HG02981 (cell line): ENCODE measurements around the gene OR4D9.
"Not testable (repeated sequence)": the region's sequence is repeated elsewhere in the genome, so short reads cannot be mapped to it uniquely, and the experiment has no call there.

ENCODE experiments used
- ATAC-seq: cut with Tn5 transposase; IDR thresholded peaks from one replicate; pipeline ENCODE4 v1.9.1; 2021; ENCODE audit warnings: mild to moderate bottlenecking, moderate library complexity; ENCODE audit not compliant: unreplicated experiment

OR4D9 gene

GRCh38 chr11:59510941-59511589 lies at the start of gene OR4D9:
OR4D9 (plus strand) TSS chr11:59511539; CDS start chr11:59514913, 3,374 bp downstream.
- no peak for ATAC-seq

DNA sequence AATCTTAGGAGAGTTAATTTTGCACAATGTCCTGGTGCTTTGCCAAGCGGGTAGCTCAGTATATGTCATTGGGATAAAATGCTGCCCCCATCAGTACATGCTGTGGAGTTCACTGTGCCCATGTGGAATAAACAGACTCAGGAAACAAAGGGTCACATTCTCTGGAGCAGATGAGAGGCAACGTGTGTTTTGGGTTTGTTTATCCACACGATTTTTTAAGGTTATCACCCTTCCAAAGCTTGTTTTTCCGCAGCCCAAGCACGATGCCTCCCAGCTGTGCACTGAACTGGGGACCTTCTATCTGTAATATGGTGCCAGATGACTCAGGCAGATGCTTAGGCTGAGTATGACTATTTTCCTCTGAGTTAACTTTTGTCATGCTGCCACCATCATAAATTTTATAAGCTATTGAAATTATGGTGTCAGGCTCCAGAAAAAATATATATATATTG lies 48.1 kb upstream of the OR4D9 start:
- ATAC-seq: no peak

- ATAC-seq: no peak
Measured at GRCh38 chr11:59473015-59473414, 38.3 kb upstream of the OR4D9 start, which contains the start of gene OR4D10. OR4D10 (plus strand) TSS chr11:59473315; CDS start chr11:59477430, 4,115 bp downstream.

GRCh38 chr11:59475176-59475575 lies 36.2 kb upstream of the OR4D9 start:
- ATAC-seq: no peak

GRCh38 chr11:59479906-59480305 lies 31.4 kb upstream of the OR4D9 start:
- ATAC-seq: no peak

DNA sequence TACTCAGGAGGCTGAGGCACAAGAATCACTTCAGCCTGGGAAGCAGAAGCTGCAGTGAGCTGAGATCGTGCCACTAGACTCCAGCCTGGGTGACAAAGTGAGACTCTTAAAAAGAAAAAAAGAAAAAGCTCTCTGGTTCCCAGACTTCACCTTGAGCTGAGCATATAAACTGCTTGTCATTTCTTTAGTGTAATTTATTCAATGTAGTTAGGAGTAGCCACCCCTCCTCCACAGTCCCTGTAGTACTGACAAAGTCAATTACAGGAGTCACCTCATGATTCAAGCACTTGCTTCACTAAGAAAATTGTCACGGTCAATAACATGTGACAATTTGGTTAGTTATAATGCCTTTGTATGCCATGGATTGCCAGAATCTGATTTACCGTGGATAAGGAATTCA lies 31.0 kb upstream of the OR4D9 start:
- no peak for ATAC-seq

GRCh38 chr11:59501931-59502330 lies 9.4 kb upstream of the OR4D9 start:
- ATAC-seq: no peak

DNA sequence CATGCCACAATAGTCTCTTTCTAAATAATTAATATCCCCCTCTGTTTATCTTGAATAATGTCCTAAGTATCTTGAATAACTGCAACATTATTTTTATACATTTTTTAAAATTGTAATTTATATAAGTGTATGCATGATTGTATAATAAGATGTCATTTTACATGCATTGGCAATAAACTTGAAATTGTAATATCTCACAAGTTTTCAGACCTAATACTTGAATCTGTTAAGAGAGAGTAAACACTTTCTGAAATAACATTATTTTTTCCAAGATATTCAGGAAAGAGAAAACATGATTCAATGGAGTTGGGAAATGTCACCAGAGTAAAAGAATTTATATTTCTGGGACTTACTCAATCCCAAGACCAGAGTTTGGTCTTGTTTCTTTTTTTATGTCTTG lies 8.1 kb upstream of the OR4D9 start, which contains the start of gene OR4D11:
Gene OR4D11 (plus strand): TSS at position 301 of the 400 bp plus-strand sequence. CDS start 0 bp downstream, at position 301.
- no peak for ATAC-seq

DNA sequence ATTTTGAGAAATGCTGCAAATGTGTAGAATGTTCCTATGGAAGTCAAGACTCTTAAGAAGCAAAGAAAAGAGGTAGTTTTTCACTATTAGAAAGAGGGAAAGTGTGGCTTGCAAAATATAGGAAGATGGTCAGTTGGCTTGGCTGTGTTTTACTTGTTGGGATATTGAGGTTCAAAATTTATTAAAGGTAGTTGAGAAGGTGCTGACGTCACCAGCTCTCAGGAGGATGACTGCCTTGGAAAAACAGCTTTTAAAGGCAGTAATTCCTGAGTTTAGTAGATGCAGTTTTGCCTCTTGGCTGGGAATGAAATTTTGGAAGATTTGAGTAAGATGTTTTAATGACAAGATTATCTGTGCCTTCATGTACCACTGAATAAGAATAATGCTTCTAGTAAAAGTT lies 336 bp downstream of the OR4D9 start:
- no peak for ATAC-seq

- not testable (repeated sequence) for ATAC-seq
Measured at GRCh38 chr11:59520139-59520538, 8.8 kb downstream of the OR4D9 start.

DNA sequence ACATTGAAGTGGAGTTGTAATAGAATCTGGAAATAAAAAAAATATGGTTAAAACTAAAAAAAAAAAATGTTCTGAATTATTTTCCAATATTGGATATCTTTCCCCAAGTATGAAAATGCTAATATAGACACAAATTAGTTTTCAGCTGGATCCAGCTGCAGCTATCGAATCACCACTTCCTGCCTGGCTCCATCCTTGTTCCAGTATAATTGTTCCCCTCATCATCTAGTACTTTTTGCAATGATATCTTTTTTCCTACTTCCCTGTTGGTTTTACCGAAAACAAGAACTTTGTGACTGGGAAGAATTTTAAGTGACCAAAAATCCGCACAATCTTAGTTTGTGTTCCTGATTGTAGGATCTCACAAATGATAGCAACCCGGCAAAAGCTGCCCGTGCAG lies 9.4 kb downstream of the OR4D9 start:
- no peak for ATAC-seq

DNA sequence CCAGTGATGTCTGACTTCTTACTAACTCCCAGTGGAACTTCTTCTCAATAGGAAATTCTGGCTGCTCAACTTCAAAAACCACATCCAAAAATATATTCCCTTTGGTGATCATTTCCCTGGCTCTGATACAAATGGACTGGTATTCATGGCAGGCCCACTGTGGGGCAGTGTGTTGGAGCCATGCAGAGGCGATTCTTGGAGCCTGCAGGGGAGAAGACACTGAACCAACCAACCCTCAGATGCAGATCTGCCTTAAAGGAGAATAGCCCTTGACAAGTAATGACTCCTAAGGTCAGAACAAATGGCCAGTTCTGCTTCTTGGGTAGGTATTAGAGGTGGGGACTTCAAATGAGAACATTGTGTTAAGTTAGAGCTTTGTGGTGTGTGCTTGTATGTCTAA lies 12.2 kb downstream of the OR4D9 start:
- ATAC-seq: no peak

DNA sequence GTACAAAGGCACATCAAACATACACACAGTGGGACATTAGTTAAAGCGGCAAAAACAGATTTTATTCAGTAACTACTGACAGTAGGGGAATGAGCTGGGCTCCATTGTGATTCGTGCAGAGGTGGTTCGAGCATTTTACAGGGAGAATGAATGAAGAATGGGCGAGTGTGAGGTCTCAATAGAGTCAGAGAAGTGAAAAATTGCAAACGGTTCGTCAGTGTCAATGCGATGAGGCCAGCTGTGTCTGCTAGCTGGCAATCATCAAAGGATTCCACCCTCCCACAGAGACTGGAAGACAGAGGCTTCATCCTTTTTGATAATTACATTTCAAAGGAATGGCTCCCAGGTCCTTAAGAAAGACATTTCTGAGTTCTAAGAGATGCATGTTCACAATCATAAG lies 17.4 kb downstream of the OR4D9 start:
- no peak for ATAC-seq

DNA sequence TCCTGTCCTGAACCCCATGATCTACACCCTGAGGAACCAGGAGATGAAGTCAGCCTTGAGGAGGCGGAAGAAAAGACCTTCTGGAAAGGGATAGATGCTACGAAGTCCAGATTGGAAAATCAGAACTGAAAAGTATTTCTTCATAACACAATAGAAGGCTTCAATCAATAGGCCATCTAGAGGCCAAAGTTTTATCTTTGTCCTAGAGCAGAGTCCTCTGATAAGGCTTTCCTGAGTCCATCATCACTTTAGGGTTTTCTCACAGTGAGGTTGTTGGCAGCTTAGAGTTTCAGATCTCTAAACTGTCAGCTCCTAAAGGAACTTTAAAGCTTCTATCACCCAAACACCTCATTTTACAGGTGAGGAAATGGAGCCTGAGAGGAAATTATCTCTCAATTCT lies 21.3 kb downstream of the OR4D9 start:
- ATAC-seq: no peak

- ATAC-seq: no peak
Measured at GRCh38 chr11:59534676-59535075, 23.3 kb downstream of the OR4D9 start.

DNA sequence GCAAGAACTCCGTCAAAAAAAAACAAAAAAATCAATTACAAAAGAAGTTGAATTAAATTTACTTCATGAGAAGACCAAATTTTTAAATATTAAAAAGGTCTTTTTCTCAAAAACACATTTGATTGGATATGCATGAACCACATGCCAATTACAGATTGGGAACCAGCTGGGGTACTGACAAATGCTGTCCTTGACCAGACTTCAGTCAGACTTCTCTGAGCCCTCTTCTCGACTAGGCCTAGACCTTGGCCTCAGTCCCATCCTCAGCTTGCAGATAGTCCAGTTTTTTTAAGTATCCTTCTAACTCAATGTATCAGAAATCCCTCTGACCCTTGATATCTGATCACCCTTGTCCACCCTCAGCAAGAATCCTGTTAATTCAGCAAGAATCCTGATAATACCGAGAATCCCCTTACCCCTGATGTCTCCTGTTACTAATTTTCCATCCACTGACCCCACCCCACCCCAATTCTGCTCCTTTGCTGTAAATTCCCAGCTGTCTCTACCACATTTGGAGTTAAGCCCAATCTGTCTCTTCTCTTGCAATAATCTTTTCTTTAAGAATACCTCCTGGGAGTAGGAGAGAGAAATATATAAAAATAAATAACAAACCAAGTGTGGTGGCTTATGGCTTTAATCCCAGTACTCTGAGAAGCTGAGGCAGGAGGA lies 30.9 kb downstream of the OR4D9 start:
- no peak for ATAC-seq

DNA sequence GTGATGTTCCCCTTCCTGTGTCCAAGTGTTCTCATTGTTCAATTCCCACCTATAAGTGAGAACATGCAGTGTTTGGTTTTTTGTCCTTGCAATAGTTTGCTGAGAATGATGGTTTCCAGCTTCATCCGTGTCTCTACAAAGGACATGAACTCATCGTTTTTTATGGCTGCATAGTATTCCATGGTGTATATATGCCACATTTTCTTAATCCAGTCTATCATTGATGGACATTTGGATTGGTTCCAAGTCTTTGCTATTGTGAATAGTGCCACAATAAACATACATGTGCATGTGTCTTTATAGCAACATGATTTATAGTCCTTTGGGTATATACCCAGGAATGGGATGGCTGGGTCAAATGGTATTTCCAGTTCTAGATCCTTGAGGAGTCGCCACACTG lies 32.4 kb downstream of the OR4D9 start:
- ATAC-seq: not testable (repeated sequence)

- ATAC-seq: no peak
Measured at GRCh38 chr11:59544869-59545178, 33.5 kb downstream of the OR4D9 start.

DNA sequence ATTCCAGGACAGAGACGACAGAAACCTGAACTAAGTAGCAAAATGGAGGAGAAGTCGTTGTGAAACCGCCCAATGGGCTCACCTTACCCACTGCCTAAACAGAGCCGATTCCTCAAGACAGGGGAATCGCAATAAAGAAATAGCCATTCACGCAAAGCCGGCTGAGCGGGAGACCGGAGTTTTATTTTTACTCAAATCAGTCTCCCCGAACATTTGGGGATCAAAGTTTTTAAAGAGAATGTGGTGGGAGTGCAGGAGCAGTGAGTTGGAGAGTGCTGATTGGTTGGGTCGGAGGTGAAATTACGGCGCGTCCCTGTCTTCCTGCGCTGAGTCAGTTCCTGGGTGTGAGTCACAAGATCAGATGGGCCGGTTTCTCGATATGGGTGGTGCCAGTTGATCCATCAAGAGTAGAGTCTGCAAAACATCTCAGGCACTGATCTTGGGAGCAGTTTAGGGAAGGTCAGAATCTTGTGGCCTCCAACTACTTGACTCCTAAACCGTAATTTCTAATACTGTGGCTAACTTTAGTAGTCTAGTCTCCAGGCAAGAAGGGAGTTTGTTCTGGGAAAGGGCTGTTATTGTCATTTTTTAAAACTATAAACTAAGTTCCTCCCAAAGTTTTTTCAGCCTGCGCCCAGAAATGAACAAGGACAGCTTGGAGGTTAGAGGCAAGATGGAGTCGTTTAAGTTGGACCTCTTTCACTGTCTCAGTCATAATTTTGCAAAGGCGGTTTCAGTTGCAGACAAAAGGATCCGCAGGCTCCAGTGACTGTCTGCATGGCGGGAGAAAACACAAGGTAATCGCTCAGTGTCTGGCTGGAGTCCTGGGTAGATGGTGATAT lies 34.1 kb downstream of the OR4D9 start:
- ATAC-seq: no peak

DNA sequence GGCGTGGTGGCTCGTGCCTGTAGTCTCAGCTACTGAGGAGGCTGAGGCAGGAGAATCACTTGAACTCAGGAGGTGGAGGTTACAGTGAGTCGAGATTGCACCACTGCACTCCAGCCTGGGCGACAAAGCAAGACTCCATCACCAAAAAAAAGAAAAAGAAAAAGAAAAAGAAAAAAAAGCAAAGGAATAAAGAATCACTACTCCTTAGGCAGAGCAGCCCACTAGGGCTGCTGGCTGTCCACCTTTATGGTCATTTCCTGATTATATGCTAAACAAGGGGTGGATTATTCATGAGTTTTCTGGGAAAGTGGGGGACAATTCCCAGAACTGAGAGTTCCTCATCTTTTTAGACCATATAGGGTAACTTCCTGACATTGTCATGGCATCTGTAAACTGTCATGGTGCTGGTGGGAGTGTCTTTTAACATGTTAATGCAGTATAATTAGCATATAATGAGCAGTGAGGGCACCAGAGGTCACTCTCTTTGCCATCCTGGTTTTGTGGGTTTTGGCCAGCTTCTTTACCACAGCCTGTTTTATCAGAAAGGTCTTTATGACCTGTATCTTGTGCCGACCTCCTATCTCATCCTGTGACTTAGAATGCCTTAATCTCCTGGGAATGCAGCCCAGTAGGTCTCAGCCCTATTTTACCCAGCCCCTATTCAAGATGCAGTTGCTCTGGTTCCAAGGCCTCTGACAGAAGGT lies 36.4 kb downstream of the OR4D9 start:
- not testable (repeated sequence) for ATAC-seq

- ATAC-seq: no peak
Measured at GRCh38 chr11:59548309-59548656, 36.9 kb downstream of the OR4D9 start.
